ENCODE measurements around the gene MUC6.

The MUC6 gene

DNA sequence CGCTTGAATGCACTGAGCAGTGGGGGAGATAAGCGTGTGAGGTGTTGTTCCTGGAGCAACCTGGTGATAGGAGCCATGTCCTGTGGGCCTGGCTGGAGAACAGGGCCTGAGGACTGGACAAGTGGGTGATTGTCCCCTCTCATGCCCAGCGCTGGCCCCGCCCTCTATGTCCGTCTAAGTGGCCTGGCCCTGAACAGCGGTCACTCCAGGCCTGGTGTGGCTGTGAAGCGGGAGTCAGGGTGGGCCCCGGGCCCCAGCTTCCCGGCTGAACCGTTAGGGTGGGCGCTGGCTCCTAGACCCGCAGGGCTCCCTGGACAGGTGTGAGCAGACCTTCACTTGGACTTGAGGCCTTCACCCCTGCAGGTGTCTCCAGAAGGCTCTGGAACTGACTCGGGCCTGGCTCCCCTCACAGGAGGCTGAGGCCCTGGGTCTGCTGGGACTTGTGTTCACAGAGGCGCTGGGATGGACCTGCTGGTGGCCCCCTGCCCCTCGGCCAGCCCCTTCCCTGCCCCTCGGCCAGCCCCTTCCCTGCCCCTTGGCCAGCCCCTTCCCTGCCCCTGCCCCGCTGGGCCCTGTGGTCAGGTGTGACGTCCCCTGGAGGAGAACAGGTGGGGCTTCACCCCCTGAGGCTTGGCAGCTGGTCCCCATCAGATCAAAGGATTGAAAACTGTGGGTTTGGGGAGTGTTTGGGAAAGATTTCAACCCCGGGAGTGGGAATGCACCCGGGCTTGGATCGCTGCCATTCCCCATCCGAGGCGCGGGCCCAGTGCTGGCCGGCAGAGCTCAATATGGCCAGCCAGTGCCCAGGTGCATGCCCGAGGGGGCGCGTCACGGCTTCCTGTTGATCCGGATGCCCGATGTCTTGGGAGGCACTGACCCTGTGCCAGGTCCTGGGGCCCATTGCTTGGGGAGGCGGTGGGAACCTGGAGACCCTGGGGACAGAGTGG, 3.2 kb upstream of the MUC6 start:
- in situ Hi-C loops (cut with MboI; ENCODE audit: low sequenced_read_pairs), result no loop called here

DNA sequence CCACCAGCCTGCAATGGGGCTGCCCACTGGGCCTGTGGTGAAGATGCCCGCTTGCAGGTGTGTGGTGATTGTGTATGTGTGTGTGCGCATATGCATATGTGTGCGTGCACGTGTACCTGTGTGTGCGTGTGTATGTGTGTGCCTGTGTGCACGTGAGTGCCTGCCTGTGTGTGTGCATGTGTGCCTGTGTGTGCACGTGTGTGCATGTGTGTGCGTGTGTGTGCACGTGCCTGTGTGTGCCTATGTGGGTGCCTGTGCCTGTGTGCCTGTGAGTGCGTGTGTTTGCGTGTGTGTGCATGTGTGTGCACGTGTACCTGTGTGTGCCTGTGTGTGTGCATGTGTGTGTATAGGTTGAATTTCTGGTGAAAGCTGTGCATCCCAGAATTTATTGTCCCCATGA, 2.4 kb upstream of the MUC6 start:
- in situ Hi-C loops (cut with MboI; ENCODE audit: low sequenced_read_pairs), result no loop called here

DNA sequence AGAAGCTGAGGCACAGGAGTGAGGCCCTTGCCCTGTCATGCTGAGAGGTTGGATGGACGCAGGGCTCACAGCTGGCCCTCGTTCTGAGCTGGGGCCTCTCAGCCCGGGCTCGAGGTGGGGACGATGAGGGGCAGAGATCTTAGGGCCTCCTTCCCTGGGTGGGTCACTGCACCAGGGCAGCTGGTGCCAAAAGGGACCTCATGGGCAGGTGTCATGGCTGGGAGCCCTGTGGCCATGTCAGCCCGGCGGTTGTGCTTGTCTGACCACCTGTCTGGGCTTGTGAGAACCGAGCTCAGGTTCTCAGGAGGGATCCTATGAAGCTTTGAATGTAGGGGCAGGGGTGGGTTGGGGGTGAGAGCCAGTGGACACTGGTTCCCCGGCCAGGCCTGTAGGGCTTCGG, 1.8 kb upstream of the MUC6 start:
- in situ Hi-C loops (cut with MboI; ENCODE audit: low sequenced_read_pairs), result no loop called here

DNA sequence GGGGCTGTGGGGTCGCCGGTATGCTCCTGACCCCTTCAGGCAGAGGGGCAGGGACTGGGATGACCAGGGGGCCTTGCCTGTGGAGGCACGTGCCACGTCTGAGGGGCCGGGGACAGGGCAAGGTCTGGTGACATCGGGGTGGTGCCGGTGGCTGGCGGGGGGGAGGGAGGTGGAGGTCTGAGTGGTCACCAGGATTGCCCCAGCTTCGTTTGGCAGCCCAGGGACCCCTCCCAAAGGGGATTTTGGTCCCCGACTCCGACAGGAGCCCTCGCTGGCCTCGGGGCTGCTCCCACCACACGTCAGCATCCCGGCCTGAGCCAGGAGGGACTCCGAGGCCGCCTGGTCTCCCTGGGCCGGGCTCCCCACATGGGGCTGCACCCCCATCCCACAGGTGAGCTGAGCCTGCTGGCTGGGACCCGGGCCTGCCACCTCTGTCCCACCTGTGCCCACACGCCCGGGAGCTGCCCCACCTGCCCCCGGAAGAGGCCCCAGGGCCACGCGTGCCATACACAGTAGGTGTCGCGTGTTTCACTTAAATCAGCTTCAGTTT, 1.1 kb upstream of the MUC6 start:
- in situ Hi-C loops (cut with MboI; ENCODE audit: low sequenced_read_pairs), result no loop called here

DNA sequence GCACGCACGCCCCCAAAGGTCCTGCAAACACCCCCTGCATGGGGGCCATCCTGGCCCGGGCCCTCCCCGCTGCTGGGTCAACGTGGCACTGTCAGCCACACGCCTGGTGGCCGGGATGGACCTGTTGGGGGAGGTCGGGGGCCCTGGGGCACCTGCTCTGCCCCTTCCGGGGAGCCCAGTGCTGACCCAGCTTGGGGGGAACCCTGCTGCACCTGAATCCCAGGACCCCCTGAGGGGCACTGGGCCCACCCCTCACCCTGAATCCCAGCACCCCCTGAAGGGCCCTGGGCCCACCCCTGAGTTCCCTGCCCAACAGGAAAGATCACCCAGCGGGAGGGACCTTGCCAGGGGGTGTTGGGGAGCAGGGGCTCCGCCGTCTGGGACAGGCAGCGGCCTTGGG, 413 bp upstream of the MUC6 start:
- in situ Hi-C loops (cut with MboI; ENCODE audit: low sequenced_read_pairs), result no loop called here

DNA sequence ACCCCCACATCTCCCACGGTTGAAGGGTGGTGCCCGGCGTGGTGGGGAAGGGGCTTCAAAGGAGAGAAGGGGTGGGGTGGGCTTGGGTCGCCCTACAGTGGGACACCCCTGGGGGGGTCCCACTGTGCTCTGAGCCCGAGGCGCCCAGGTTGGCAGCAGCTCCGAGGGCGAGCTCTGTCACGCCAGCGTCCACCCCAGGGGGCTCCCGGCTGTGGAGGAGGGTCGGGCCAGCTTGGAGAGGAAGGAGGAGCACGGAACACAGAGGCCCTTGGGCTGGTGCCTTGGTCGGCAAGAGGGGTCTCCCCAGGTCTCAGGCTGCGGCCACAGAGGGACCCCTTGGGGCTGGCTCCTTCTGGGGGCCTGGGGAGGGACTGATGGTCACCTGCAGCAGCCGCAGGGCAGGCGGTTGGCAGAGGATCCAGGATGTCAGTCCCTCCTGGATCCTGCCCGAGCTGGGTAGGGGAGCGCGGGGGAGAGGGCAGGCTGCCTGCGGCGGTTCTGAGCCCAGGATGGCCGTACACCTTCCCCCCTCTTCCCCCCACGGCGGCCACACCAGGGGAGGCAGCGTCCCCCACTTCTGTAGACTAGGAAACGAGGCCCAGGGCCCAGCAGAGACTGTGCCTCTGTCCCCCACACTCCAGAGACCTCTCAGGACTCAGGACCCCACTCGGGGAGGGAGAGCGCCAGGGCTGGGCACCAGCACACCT, 788 bp downstream of the MUC6 start:
- in situ Hi-C loops (cut with MboI; ENCODE audit: low sequenced_read_pairs), result no loop called here

GRCh38 chr11:1034456-1035295, 1.8 kb downstream of the MUC6 start:
- in situ Hi-C loops (cut with MboI; ENCODE audit: low sequenced_read_pairs), result no loop called here

- in situ Hi-C loops (cut with MboI; ENCODE audit: low sequenced_read_pairs), result no loop called here
Measured at GRCh38 chr11:1034001-1034400, 2.5 kb downstream of the MUC6 start.

GRCh38 chr11:1033016-1033798, 3.3 kb downstream of the MUC6 start:
- in situ Hi-C loops (cut with MboI; ENCODE audit: low sequenced_read_pairs), result no loop called here

DNA sequence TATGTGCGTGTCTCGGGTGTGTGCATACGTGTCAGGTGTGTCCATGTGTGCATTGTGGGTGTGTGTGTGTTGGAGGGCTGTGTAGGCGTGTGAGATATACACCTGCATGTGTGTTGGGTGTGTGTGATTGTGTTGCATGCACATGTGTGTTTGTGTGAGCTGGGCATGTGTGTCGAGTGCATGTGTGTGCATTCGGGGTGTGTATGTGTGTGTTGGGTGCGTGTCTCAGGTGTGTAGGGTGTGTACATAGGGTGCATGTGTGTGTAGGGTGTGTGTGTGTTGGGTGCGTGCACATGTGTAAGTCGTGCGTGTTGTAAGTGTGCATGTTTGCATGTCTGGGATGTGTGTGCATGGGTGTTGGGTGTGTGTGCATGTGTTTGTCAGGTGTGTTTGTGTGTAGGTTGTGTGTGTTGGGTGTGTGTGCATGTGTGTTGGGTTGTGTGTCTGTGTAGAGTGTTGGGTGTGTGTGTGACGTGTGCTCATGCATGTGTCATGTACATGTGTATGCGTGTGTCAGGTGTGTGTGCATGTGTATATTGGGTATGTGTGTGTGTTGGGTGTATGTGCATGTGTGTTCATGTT, 4.1 kb downstream of the MUC6 start:
- in situ Hi-C loops (cut with MboI; ENCODE audit: low sequenced_read_pairs), result no loop called here

DNA sequence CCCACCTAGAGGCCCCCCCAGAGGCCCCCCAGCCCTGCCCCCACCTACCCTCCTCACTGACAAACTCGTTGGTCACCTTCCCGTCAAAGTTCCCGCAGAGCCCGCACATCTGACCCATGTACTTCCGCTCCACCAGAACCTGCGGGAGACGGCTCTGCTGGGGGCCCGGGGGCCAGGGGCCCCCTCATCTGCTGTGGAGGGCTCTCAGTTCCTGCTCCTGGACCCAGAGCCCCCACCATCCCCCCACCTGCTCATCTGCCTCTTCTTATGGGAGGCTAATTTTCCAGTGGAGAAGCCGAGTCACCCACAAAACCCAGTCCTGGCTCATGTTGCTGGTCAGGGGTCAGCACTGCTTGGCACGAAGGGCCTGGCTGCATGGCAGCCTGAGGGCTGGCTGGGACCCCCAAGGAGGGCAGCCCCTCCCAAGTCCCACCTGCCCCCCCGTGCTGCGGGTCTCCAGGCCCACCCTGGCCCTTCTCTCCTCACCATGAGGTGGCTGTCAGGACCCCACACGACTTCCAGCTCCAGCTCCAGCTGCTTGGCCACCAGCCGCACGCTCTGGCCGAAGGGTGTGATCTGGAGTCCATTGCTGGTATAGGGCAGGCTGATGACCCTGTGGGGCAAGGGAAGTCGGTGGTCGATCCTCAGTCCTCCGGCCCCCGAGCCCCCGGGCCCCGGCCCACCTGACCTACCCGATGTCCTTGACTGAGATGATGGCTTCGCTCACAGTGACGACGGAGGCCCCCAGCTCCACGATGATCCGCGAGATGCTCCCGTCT, 5.2 kb downstream of the MUC6 start:
- in situ Hi-C loops (cut with MboI; ENCODE audit: low sequenced_read_pairs), result no loop called here

- in situ Hi-C loops (cut with MboI; ENCODE audit: low sequenced_read_pairs), result no loop called here
Measured at GRCh38 chr11:1030556-1030955, 6.0 kb downstream of the MUC6 start.

- in situ Hi-C loops (cut with MboI; ENCODE audit: low sequenced_read_pairs), result no loop called here
Measured at GRCh38 chr11:1030086-1030485, 6.4 kb downstream of the MUC6 start.

DNA sequence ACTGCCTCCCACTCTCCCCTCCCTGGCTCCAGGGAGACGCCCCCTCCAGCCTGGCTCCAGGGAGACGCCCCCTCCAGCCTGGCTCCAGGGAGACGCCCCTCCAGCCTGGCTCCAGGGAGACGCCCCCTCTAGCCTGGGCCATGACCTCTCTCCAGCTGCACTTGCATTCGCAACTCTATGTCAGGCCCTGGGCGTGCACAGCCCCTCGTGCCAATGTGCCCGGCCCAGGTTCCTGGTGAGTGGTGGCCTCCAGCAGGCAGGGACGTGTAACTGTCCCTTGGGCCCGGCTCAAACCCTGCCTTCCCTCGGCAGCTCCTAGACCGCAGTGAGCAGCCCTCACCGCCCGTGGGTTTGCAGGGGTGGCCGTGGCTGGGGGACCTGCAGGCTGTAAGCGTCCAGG, 6.9 kb downstream of the MUC6 start:
- in situ Hi-C loops (cut with MboI; ENCODE audit: low sequenced_read_pairs), result no loop called here

DNA sequence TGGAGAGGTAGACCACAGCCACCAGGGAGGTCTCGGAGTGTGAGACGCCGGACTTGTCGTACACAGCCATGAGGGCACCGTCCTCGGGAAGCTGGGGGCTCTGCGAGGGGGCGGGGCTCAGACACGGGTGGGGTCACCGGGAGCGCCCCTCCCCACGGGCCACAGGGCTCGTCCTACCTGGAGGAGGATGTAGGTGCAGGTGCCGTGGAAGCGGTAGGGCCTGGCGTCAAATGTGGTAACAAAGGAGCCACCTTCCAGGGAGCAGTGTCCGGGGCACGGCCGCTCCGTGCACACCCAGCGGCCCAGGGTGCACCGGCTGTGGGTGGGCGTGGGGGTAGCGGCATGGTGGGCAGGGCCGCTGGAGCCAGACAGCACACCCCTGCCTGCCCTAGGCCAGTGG, 7.5 kb downstream of the MUC6 start:
- in situ Hi-C loops (cut with MboI; ENCODE audit: low sequenced_read_pairs), result no loop called here

DNA sequence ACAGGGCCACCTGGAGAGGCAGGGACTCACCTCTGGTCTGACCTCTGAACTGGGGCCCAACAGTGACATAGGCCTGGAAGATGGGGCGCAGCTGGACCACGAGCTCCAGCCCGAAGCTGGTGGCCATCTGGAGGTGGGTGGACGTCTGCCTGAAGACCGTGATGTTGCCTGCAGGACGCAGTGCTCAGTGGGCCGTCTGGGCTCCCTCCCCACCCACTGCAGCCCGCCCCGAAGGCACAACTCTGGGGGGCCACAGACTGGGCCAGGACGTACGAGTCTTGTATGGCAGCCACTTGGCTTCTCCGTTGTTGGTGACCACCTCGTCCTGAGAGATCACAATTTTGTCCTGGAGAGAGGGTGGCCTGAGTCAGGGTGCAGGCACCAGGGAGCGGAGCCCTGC, 7.9 kb downstream of the MUC6 start:
- in situ Hi-C loops (cut with MboI; ENCODE audit: low sequenced_read_pairs), result no loop called here

- in situ Hi-C loops (cut with MboI; ENCODE audit: low sequenced_read_pairs), result no loop called here
Measured at GRCh38 chr11:1028291-1028540, 8.3 kb downstream of the MUC6 start.

GRCh38 chr11:1027483-1028290, 8.8 kb downstream of the MUC6 start:
- in situ Hi-C loops (cut with MboI; ENCODE audit: low sequenced_read_pairs), result no loop called here

Data from HL-60/S4 (cell line).